ENCODE measurements around the gene PRKD2. TPM values are rescaled to one million over a fixed set of nuclear protein-coding genes. Genes with fewer than 3 reads are reported as not detected.

The PRKD2 gene
- total RNA-seq, 1 donor from 2014 or later: 32.6 TPM

- peak; percentile 69 to 89 for DNase-seq (ENCODE audit: low read depth in 2 of 2)
Measured at GRCh38 chr19:46661735-46662592, 55.0 kb downstream of the PRKD2 start.

DNA sequence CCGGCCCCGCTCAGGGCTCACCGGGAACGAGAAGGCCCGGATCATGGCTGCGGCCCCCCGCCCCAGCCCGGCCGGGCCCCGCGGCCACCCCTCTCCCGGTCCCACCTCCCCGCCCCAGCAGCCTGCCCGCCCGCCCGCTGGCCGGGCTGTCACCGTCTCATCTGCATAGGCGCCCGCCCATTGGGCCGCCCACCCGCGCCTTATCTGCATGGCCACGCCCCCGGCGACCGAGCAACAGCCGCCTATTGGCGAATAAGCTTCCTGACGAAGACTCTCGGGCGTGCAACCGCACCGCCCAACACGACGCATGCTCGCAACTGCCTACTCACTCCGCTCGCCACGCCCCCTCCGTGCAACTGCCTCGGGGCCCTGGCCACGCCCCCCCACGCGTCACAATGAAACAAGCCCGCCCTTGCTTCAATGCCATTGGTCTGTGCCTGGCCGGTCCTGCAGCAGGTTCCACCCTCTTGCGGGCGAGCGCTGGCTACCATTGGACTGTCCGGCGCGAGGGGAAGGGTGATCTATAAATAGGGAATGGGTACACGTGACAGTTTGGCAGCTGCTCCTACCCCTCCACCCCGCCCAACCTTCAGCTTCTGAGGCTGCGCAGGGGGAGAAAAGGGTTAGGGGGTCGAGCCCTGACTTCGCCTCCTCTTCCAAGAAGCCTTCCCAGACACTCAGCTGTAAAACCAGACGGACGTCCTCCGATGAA is 55.7 kb downstream of the PRKD2 start, which contains the start of gene DACT3:
Gene DACT3 (minus strand): TSS at position 163 of the 712 bp plus-strand sequence. CDS start 118 bp downstream, at position 45.
- DNase-seq (ENCODE audit: low read depth in 2 of 2): peak; percentile 98 to 100

DNA sequence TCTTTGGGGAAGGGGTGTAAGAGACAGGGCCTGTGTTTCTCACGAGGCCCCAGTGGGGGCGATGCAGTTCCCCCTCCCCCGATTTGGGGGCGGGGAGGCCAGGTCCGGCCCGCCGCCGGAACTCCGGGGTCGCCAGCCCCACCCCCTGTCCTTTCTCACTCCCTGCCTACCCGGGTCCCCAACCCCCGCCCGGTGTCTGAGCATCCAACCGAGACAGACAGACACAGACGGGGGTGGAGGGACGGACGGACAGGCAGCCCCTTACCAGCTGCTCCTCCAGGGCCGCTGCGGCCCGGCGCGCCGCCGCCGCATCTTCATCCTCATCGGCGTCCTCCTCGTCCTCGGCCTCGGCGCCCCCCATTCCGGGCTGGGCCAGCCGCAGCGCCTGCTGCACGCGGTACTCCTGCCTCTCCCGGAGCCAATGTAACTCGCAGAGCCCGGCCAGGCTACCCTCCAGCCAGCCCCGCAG is 56.3 kb downstream of the PRKD2 start:
- no peak for DNase-seq (ENCODE audit: low read depth in 2 of 2)

- no peak for DNase-seq (ENCODE audit: low read depth in 2 of 2)
Measured at GRCh38 chr19:46660008-46660517, 56.9 kb downstream of the PRKD2 start.

GRCh38 chr19:46659151-46660007 is 57.5 kb downstream of the PRKD2 start:
- no peak for DNase-seq (ENCODE audit: low read depth in 2 of 2)

- no peak for DNase-seq (ENCODE audit: low read depth in 2 of 2)
Measured at GRCh38 chr19:46656541-46656940, 60.4 kb downstream of the PRKD2 start.

GRCh38 chr19:46654621-46655152 is 62.2 kb downstream of the PRKD2 start:
- no peak for DNase-seq (ENCODE audit: low read depth in 2 of 2)

- no peak for DNase-seq (ENCODE audit: low read depth in 2 of 2)
Measured at GRCh38 chr19:46650445-46650844, 66.5 kb downstream of the PRKD2 start.

- DNase-seq (ENCODE audit: low read depth in 2 of 2): no peak
Measured at GRCh38 chr19:46648961-46649960, 67.7 kb downstream of the PRKD2 start.

GRCh38 chr19:46648060-46648960 is 68.6 kb downstream of the PRKD2 start:
- no peak for DNase-seq (ENCODE audit: low read depth in 2 of 2)

GRCh38 chr19:46646402-46646801 is 70.5 kb downstream of the PRKD2 start:
- DNase-seq (ENCODE audit: low read depth in 2 of 2): no peak

DNA sequence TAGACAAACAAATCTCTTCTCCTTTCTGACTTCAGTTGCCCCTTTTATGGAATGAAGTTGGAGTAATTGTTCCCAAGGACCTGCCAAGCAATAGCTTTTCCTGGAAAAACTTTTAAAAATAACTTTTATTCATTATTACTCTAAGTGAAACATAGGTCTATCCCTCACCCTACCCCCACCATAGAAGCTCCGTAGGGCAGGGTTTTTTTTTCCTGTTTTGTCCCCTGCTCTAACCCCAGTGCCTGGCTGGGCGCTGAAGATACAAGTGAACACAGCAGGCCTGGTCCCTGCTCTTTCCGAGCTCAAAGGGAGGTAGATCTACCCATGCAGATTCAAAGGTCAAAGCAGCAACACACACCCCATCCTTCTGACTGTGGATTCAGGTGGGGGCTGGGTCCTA is 72.2 kb downstream of the PRKD2 start:
- no peak for DNase-seq (ENCODE audit: low read depth in 2 of 2)

DNA sequence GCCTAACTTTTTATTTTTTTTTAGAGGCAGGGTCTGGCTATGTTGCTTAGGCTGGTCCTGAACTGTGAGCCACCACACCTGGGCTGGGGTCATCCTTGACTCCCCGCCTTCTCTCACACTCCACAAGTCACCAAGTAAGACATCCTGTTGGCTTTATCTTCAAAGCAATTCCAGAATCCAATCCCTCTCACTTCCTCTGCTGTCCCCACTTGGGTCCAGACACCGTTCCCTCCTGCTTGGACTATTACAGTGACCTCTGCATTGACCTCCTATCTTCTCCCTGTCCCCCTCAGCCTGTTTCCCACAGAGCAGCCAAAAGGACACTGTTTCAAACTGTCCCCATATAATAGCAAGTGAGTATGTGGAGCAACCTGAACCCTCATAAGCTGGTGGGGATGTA is 76.3 kb downstream of the PRKD2 start:
- no peak for DNase-seq (ENCODE audit: low read depth in 2 of 2)

GRCh38 chr19:46639358-46640182 is 77.3 kb downstream of the PRKD2 start:
- peak in 1 of 2 donors; percentile 19 for DNase-seq (ENCODE audit: low read depth in 2 of 2)

DNA sequence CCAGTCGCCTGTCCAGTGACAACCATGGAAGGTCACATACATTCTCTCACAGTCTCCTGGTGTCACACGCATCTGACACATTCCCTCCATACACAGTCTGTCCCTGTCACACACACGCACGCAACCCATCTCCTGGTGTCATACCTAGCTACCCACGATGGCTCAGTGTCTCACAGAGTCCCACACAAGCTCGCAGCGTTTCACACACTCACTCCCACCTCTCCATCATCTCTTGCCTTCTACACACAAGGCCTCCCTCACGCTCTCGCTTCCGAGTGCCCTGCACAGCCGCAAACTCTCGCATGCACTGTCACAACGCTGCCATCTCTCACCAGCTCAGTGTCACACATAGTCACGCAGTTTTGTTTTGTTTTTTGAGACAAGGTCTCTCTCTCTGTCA is 79.7 kb downstream of the PRKD2 start:
- no peak for DNase-seq (ENCODE audit: low read depth in 2 of 2)

- DNase-seq (ENCODE audit: low read depth in 2 of 2): no peak
Measured at GRCh38 chr19:46635920-46636761, 80.8 kb downstream of the PRKD2 start, which contains the start of gene GNG8. TSS of gene GNG8 (minus strand) at chr19:46636202. CDS start at chr19:46634682, 1,520 bp downstream.

Measured in dermis microvascular lymphatic vessel endothelial cell (primary cell).